Measurements from ENCODE around the gene CCDC188.

The CCDC188 gene

DNA sequence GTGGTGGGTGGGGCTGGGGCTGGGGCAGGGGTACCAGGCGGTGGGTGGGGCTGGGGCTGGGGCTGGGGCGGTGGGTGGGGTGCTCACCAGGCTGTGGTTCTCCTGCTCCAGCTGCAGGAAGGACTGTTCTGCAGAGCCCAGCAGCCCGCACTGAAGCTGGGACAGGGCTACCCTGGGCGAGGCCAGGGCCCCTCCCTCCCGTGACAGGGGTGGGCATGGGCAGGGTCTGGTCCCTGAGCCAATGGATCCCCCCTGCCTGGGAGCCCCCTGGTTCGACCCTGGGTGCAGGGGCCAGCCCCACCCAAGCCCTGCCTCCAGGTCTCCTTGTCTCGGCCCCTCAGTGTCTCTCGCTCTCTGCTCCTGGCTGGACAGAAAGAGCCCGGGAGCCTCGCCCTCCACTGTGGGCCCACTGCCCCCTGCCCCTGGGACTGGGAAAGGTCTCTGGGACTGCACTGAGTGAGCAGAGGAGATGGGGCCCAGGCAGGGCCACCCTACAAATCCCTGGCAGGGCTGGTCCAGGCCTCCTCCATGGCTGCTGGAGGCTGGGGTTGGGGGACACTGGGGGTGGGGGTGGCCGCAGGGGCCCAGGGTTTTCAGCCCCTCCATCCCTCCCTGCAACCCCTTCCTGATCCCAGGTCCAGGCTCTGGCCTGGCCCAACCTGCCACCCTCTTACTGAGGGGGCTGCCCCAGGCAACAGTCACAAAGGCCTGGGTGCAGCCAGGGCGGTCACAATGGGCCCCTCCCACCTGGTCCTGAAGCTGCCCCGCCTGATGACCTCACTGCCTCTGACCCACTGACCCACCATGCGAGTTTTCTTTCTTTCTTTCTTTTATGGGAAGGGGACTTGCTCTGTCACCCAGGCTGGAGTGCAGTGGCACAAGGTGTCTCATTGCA lies at the start of gene CCDC188:
CCDC188 (minus strand) TSS at position 675 of the 895 bp plus-strand sequence; CDS start at position 606, 69 bp downstream.
- no peak for DNase-seq

DNA sequence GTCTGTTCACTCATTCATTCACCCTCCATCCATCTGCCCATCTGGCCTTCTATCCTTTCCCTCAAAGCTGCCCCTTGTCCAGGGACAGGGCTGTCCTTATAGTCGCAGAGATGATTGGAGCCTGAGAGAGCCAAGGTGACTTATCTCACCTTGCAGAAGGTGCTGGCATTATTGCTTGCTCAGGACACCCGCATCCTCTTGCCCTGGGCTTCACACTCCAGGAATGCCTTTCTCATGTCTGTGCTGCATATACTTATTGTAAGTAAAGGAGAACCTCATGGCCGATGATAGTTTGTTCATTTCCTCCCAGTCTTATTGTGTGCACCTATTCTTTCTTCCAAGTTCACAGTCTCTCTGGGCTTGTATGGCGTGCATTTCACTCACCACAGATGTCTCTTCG lies 49.1 kb upstream of the CCDC188 start:
- DNase-seq = no peak

DNA sequence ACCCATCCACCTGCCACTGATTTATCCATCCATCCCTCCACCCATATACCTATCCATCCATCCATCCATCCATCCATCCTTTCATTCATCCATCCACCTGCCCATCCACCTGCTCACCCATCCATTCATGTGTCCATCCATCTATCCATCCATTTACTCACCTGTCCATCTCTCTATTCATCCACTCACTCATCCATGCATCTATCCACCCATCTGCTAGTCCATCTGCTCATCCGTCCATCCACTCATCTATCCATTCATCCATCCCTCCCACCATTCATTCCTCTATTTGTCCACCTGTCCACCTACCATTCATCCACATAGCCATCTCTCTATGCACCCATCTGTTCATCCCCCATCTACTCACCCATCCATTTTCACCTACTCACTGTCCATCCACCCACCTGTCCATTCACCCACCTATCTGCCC lies 48.6 kb upstream of the CCDC188 start:
- DNase-seq = no peak

DNA sequence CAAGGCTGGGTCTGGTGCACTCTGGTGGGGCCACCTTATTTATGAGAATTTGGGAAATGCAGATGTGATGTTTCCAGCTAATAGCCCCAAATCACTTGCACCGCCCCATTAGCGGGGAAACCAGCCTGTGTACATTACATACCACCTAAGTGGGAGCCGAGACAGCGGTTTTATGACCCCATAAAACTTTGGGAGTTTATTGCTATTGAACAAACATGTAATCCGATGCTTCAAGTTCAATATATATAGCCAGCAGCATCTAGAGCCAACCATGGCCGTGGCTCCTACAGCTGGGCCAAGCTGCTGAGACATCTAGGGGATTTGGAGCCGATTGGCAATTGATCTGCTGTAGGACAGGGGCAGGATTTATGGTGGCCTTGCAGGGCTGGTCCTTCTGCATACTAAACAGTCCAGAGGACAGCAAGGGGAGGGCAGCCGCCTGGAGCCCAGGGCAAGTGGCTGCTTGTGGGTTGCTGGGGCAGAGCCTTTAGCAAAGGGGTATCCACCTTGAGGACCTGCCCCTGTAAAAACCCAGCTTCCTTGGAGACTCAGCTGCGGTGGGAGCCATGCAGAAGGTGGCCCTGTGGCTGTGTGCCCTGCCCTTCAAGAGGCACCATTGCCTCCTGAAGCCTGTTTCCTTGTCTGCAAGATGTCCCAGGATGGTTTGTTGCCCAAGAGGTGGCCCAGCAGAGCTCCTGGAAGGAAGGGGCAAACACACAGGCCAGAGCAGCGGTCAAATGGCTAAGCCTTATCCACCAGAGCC lies 47.9 kb upstream of the CCDC188 start:
- DNase-seq = no peak

DNA sequence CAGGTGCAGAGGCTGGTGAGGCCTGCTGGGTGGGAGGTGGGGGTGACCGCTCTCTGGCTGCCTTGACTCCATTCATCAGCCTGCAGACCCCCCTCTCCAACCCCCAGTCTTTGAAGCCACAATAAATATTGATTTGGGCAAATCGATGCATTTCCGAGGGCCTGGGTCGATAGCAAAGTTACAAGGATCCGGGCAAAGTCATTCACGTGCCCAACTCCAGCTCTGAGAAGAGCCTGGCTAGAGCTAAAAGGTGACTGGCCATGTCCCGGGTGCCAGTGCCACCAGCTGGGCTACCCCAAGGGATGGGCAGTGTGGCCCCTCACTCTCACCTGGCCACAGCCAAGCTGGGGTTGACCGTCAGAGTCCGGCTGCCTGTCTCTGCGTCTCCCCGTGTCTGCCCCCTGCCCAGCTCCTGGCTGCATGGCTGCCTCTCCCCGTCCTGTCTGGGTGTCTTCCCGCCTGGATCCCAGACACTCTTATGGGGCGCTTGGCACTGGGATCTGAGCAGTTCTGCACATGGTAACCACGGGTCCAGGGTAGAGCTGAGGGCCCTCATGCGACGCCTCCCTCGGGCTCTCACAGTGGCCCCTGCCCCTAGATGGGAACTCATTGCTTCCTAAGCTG lies 46.7 kb upstream of the CCDC188 start:
- DNase-seq = no peak

DNA sequence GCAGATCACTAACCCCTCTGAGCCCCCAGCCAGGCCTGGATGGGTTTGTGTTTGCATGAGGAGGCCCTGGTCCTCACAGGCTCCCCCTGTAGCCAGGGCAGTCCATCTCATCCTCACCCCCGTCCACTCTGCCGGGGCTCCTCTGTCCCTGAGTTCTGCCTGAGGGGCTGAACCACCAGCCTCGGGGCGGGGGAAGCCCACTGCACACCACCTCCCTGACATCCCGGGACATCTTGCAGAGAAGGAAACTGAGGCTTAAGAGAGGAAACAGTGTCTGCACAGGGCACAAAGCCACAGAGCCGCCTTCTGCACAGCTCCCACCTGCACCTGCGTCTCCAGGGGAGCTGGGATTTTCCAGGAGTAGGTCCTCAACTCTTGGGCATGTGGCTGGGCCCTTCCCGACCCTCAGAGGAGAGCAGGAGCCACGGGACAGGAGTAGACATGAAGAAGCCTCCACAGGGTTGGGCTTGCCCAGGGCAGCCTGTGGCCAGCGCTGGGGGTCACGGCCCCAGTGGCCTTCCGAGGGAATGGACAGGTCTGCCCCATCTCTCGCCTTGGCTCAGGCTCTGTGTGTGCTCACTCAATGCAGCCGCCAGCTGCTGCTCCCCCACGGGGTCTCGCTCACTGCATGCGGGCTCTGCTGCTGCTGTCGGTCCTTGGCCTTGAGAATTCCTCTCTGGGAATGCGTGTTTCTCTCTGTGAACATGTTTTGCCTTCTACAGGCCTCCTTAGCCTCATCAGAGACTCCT lies 45.4 kb upstream of the CCDC188 start:
- no peak for DNase-seq

DNA sequence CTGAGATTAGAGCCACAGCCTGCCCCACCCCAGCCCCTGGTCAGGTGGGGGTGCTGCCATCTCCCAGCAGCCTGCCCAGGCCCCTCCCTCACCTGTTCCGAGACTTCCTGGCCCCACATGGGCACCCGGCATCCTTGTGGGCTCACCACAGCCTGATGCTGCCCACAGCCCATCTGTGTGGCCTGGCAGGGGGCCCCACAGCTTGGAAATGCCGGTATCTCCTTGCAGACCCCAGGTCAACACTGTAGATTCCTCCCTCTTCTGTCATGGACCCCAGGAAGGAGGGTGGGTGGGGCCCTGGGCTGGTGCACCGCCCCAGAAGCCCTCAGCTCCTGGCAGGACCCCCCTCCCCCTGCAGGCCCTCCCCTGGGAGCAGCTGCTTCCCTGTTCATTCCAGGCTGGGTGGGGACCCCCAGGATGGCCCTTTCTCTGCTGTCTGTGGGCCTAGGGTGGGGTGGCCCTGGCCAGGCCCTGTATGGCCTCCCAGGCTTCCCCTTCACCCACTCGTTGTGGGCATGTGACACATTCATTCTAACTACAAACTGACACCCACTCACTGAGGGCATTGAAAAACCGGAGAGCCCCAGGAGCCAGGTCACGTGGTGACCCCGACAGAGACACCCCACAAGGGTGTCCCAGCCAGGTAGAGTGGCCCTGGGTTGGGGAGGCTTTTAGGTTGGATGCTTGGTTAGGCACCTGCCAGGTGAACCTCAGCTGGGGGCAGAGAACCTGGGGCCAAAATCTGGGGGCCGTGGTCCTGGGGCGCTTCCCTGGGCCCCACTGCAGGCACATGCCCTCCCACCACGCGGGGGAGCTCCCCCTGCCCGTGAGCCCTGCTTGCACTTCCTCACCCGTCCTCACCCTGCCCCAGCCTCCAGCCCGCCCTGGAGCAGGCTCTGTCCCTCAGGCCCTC lies 44.1 kb upstream of the CCDC188 start:
- no peak for DNase-seq

DNA sequence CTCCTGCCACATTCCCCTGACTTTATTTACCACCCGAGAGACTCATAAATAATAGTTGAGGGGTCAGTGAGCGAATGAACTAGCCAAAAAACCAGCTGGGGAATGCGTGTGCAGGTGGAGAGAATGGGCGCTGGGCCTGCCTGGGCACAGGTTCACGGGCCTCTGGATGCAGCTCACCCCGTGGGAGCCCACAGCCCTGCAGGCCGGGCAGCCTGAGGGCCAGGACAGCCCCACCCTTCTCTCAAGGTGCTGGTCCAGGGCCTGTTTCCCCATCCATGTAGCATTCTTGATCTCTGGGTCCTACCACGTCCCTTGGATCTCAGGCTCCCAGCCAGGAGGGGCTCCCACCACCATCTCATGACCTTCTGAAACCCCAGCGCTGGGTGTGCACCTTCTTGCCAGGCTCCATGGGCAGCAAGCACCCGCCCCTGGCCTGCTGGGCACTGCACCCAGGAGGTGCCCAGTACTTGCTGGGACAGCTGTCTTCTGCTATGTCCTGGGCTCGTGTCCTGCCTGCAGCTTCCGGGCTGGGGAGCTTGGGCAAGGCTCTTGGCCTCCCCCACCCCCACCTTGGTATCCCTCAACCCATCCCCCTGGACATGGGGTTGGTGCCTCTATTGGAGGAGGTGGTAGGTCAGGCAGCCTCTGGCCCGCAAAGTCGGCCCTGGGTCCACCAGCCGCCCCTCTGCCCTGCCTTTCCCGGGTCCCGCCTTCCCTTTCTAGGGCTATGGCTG lies 43.1 kb upstream of the CCDC188 start:
- no peak for DNase-seq

DNA sequence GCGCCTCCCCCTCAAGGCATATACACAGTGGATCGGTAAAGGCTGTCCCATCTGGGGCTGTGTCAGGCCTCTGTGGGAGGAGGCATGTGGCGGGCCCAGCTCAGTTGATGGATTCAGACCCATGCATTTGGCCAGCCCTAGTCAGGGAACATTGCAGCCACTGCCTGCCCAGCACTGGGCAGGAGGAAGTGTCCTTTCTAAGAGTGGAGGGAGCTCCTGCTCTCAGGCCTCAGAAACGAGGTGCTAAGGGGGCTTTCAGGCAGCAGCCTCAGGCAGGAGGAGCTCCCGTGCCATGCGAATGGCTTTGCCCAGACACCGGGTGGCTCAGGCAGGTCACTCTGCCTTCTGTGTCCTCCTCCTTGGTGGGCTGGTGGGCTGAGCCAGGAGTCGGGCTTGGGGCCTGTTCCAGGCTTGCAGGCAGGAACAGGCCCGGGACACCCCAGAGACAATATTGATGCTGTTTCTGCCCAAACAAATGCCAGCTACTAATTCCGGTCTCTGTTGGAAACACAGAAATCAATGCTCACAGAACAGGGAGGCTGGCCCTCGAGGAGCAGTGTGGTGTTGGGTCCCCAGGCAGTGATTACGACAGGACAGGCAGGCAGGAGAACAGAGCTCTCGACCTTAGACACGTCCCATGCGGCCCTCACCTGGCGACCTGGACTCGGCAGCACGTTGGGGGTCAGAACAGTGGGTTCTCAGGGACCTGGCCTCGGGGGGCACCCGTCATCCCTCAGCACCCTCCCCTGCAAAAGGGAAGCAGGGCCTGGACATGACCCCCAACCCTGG lies 42.3 kb upstream of the CCDC188 start:
- DNase-seq = no peak

DNA sequence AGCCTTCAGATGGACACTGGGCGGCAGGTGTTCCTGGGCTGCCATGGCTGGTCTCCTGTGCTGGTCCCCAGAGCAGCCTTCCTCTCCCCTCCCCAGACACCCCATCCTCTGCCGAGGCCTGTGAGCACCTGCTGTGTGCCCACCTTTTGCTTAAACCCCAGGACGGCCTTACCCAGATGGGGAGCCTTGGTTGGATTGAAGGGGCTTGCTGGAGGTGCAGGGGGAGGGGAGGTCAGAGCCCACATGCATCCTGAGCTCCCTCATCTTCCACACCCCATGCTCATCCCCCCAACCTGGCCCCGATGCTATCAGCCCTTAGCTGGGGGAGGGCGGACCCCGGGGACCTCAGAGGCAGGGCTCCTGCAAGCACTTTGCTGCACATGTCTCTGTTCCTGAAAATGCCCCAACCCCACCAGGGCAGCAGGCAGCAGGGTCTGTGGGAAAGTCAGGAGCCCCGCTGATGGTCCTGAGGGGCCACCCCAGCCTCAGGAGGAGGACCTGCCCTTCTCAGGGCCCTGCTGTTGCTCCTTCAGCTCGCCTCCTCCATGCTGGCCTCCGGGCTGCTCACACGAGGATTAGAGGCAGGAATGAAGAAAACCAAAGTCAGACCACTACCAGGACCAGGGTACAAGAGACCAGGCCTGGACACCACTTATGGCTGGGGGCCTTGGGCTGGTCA lies 41.6 kb upstream of the CCDC188 start:
- DNase-seq = no peak

DNA sequence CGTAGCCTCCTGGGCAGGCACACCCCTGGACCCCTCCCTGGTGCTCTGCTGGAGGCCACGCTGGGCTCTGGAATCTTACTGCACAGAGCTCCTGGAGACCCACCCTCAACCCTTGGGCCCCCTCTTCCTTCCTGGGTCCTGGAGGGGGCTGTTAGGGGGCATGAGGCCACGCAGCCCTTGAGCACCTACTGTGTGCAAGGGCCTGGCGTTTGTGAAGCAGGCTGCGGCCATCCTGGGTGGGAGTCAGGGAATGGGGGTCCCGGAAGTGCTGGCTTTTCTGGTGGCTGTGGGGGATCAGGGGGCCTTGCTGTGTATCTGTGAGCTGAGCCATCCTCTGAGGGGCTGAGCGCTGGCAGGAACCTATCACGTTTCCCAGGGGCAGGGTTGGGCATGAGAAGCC lies 40.9 kb upstream of the CCDC188 start:
- no peak for DNase-seq

DNA sequence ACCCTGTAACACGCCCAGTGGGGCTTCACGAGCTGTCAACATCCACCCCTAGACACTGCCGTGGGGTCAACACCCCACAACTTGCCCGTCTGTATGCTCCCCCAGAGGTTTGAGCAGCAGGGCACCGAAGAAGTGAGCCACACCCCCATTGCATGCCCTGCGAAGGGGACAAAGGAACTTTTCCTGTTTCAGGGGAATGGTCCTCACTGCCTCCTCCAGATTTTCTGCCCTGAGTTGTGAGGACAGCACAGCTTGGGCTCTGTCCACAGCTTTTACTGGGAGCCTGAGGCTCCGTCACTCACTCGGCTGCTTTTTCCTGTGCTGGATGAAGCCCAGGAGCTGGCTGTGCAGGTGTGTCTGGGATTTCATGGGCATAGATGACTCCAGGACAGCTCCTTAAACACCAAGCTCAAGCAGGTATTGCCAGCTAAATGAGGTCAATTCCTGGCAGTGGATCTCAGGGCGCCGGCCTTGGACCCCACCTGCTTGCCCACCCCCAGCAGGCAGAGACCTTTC lies 40.2 kb upstream of the CCDC188 start:
- no peak for DNase-seq

DNA sequence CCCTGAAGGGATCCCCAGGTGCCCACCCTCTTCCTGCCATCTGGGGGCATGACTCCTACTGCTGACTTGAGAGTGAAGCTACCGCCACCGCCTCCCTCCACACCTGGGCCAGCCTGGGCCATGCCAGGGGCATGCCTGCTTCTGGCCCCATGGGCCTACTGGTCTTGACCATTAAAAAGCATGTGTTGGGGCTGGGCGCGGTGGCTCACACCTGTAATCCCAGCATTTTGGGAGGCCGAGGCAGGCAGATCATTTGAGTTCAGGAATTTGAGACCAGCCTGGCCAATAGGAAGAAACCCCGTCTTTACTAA lies 37.7 kb upstream of the CCDC188 start:
- no peak for DNase-seq

DNA sequence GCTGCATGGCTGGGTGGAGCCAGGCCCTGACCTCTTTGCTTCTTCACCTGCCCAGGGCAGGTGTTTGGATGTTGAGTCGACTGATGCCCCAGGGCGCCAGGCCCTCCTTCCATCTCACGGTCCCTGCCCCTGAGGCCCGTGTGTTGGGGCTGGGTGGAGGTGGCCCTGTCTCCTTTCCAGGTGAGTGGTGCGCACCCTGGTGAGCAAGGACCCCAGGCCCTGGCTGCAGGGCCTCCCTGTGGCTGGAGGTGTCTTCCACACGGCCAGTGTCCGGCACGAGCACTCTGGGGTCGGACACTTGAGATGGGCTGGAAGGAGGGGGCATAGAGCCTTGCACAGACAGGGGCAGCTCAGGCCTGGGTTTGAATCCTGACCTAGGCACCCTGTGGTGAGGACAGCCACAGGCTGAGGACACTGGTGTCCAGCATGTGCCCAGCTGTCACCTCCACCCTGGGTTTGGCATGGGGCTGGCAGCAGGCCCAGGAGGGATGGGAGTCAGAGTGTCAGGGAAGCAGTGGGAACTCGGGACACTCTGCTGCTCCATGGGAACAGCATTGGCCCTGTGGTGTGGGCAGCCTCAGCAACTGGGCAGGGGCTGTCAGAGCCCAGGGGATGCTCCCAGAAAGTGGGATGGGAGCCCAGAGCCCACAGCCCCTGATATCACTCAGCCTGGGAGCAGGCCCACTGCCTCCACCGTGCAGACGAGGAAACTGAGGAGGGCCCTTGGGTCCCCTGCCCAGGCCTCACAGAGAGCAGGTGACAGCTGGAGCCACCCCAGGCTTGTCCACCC lies 37.1 kb upstream of the CCDC188 start:
- no peak for DNase-seq

DNA sequence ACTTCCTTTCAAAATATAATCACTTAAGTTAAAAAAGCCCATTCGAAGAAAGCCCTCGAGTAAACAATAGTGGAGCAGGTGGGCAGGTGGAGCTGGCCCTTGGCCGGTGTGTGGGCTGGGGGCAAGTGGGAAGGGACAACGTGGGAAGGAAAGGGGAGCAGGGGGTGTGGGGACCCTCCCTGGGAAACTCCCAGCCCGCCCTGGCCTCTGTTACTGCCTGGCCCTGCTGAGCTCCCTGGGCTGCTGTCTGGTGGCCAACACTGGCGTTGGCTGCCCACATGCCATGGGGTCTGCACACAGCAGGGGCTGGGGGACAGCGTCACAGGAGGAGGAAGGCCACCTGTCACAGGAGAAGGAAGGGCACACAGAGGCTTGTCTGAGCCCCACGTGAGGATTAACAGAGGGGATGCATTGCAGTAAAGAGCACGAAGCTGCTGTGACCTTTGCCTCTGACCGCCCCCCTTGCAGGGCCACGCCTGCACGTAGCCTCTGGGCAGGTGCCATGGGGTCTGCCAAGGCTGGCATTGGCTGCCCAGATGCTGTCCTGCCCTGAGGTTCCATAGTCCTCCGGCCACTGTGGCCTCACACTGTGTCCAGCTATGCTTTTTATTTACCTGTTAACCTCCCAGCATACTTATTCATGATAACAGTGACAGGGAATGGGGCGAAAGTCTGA lies 36.2 kb upstream of the CCDC188 start:
- DNase-seq = no peak

DNA sequence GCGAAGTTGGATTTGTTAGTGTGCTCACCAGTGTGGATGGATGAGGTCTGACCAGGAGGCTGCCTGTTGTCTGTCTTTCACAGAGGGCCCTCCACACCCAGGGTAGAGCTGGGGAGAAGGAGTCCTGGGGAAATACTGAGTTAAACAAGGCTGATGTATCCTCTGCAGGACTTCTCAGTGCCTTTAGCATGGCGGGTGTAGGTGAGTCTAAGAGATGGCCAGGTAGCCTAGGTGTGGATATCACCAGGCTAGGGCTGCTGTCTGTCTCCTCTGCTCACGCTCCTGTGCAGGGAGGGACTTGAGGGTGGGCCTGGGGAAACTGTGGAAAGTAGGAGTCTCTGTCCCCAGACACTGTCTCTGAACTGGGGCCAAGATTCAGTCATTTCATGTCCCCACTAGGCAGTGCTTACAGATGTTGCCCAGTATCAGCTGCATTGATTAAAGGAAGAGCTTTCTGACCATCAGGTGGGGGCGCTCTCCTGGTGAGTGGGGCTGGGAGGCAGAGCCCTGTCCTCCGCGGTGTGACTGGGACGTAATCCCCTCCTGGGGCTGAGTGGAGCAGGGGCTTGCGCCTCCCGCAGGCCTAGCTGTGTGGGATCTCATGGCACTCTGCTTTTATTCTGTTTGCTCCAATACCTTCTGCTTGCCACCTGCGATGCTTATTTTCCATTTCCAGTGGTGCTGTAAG lies 35.5 kb upstream of the CCDC188 start:
- DNase-seq = no peak

DNA sequence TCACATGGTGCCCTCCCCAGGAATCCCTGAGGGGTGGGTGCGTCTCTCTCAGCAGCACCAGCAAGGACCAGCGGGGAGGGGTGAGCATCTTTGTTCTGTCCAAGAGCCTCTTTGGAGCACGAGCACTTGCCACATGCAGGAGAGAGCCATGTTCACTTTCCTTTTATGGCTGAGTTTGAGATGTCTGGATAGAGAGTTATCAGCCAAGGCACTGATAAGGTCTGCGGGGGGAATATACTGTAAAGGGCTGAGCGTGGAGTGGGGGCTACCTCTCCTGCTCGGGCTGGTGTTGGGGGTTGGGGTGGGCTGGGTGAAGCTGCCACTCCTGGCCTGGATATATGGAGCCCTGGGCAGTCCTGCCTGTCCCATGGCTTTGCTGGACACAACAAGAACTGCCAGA lies 34.9 kb upstream of the CCDC188 start:
- DNase-seq = no peak

Data from NCI-H1694 (cell line).